Panc1 (cell line): ENCODE results near the gene GTF3C5. TPM values are rescaled to one million over a fixed set of nuclear protein-coding genes. Genes with fewer than 3 reads are reported as not detected.

Experiments used
- ATAC-seq: fragments of 200-7000 bp; cut with Tn5 transposase; 2 replicates; pipeline ENCODE4 v1.9.1; 2020; ENCODE audit warnings: mild to moderate bottlenecking, moderate library complexity
- BruUV-seq: library from RNA; stranded (reverse); fragments of 400-500 nt; replicated peaks from 2 replicates; lab custom pipeline; 2021; lab: Mats Ljungman, UMichigan
- CTCF ChIA-PET: fragments of 300-600 bp; sonication (Branson Sonifier 250); formaldehyde crosslinking; loops from one replicate; lab custom pipeline; 2022; ENCODE audit warnings: antibody characterized with exemption; lab: Charles Lee
- POLR2A ChIA-PET: fragments of 300-600 bp; sonication (Branson Sonifier 250); formaldehyde crosslinking; loops from one replicate; lab custom pipeline; 2022; ENCODE audit warnings: antibody characterized with exemption; lab: Charles Lee
- DNase-seq: peaks from one replicate; pipeline ENCODE4 v3.0.0-alpha.2; 2010; ENCODE audit warnings: low read depth, low spot score
- H3K27ac ChIP-seq: 2 replicates; pipeline ENCODE4 v1.5.1; 2011; ENCODE audit warnings: mild to moderate bottlenecking, low read length, inconsistent platforms
- H3K27me3 ChIP-seq: fragments of 200-500 bp; sonication (Bioruptor generic); 2 replicates; pipeline ENCODE4 v1.6.0; 2014; ENCODE audit warnings: low read length, inconsistent platforms; ENCODE audit not compliant: control insufficient read depth, insufficient read depth
- H3K36me3 ChIP-seq: fragments of 200-500 bp; sonication (Bioruptor generic); 2 replicates; pipeline ENCODE4 v1.5.1; 2014; ENCODE audit warnings: inconsistent platforms, mild to moderate bottlenecking, low read length, moderate library complexity; ENCODE audit not compliant: control insufficient read depth, insufficient read depth
- H3K4me1 ChIP-seq: 2 replicates; pipeline ENCODE4 v1.5.1; 2011; ENCODE audit warnings: inconsistent platforms, mild to moderate bottlenecking, low read length, moderate library complexity; ENCODE audit not compliant: control insufficient read depth, insufficient read depth
- H3K4me3 ChIP-seq, 2 experiments: 2 replicates each; pipeline ENCODE4 v1.5.1; 2011 to 2012; ENCODE audit warnings: low read depth in 2 of 2, low read length in 2 of 2, mild to moderate bottlenecking in 2 of 2, inconsistent platforms in 1 of 2, moderate library complexity in 1 of 2
- H3K9me3 ChIP-seq: fragments of 200-500 bp; sonication (Bioruptor generic); 2 replicates; pipeline ENCODE4 v1.5.1; 2014; ENCODE audit warnings: low read depth, mild to moderate bottlenecking, inconsistent platforms, low read length, moderate library complexity; ENCODE audit not compliant: control insufficient read depth, insufficient read depth
- POLR2AphosphoS5 ChIP-seq: IDR thresholded peaks from 2 replicates; pipeline ENCODE4 v1.6.1; 2012; ENCODE audit warnings: mild to moderate bottlenecking, low read depth, low read length, moderate library complexity
- SIN3A ChIP-seq: IDR thresholded peaks from 2 replicates; pipeline ENCODE4 v1.6.1; 2012; ENCODE audit warnings: low read depth, mild to moderate bottlenecking, low read length, moderate library complexity, borderline replicate concordance; ENCODE audit not compliant: insufficient read depth
- TCF7L2 ChIP-seq: IDR thresholded peaks from 2 replicates; pipeline ENCODE4 v1.6.1; 2011; ENCODE audit warnings: mild to moderate bottlenecking, low read depth, low read length, inconsistent platforms
- in situ Hi-C: cut with HindIII; loops from 2 replicates; pipeline ENCODE4 v1.10.0; 2016; ENCODE audit warnings: low sequenced_read_pairs, low pct_unique_long_range_greater_than_20kb
- intact Hi-C: fragments of 100-400 bp; cut with micrococcal nuclease; formaldehyde crosslinking; loops from one replicate; pipeline ENCODE4 v1.10.0; 2022; ENCODE audit not compliant: unreplicated experiment
- total RNA-seq: library from RNA; stranded (reverse); gene quantifications from one replicate; pipeline ENCODE4 v1.2.1, GENCODE V29; 2021; ENCODE audit not compliant: unreplicated experiment
- TF ChIP-seq, protein P1 (sequence below), 2 experiments: IDR thresholded peaks; 2 replicates each; pipeline ENCODE4 v1.6.1; 2011 to 2012; ENCODE audit warnings: low read depth in 2 of 2, control low read depth in 1 of 2, low read length in 1 of 2, mild to moderate bottlenecking in 1 of 2, moderate library complexity in 1 of 2; ENCODE audit not compliant: insufficient read depth in 1 of 2
- TF ChIP-seq, protein P2 (sequence below): fragments of 450-650 bp; IDR thresholded peaks from 2 replicates; pipeline ENCODE4 v1.5.1; 2017; ENCODE audit warnings: mild to moderate bottlenecking

GTF3C5 gene
- total RNA-seq, 1 experiment from 2014 or later = 47.7 TPM

DNA sequence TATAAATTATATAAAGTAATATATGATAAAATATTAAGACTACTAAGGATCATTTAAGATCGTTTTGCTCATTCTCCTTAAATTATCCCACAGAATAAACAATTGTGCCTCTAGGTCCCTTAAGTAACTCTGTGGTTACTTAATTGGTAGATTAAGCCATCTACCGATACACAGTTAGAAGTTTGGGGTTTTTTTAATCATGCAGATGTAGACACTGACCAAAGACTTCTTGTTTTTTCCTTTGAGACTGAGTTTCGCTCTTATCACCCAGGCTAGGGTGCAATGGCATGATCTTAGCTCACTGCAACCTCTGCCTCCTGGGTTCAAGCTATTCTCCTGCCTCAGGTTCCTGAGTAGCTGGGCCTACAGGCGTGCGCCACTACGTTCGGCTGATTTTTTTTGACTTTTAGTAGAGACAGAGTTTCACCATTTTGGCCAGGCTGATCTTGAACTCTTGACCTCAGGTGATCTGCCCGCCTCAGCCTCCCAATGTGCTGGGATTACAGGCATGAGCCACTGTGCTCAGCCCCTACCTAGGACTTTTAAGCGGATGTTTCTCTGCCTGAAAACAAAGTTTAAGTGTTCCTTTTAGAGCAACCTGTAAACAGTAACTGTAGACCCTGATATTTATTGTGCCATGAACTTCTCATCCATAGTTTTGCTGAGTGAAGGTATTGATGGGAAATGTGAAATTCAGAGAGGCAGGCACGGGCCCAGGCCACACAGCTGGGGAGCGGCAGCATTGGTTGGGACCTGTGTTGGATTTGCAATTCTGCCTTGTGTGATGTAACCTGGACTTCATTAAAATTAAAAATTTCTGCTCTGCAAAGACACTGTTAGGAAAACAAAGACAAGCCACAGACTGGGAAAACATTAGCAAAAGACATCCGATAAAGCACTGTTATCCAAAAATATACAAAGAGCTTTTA lies 42.6 kb downstream of the GTF3C5 start:
- no peak for DNase-seq
- 0 out of 2 replicates have a peak, but pooled peaks cover 2% of the 10 kb centered on the region for H3K27me3 ChIP-seq
- ATAC-seq = no peak
- in situ Hi-C loops (no loop called here), intact Hi-C loops (no loop called here)
- no peak overlapping the region for H3K4me3 ChIP-seq
- no peaks in the 10 kb centered on the region for H3K9me3 ChIP-seq
- POLR2A ChIA-PET = no interaction called here
- H3K27ac ChIP-seq = no peak overlapping the region
- no TSS peak for BruUV-seq
- CTCF ChIA-PET = no interaction called here
- H3K36me3 ChIP-seq = no peaks in the 10 kb centered on the region
- no peak for TF ChIP-seq TCF7L2
- no peak for TF ChIP-seq POLR2AphosphoS5
- TF ChIP-seq SIN3A = no peak
- TF ChIP-seq, protein P1, sequence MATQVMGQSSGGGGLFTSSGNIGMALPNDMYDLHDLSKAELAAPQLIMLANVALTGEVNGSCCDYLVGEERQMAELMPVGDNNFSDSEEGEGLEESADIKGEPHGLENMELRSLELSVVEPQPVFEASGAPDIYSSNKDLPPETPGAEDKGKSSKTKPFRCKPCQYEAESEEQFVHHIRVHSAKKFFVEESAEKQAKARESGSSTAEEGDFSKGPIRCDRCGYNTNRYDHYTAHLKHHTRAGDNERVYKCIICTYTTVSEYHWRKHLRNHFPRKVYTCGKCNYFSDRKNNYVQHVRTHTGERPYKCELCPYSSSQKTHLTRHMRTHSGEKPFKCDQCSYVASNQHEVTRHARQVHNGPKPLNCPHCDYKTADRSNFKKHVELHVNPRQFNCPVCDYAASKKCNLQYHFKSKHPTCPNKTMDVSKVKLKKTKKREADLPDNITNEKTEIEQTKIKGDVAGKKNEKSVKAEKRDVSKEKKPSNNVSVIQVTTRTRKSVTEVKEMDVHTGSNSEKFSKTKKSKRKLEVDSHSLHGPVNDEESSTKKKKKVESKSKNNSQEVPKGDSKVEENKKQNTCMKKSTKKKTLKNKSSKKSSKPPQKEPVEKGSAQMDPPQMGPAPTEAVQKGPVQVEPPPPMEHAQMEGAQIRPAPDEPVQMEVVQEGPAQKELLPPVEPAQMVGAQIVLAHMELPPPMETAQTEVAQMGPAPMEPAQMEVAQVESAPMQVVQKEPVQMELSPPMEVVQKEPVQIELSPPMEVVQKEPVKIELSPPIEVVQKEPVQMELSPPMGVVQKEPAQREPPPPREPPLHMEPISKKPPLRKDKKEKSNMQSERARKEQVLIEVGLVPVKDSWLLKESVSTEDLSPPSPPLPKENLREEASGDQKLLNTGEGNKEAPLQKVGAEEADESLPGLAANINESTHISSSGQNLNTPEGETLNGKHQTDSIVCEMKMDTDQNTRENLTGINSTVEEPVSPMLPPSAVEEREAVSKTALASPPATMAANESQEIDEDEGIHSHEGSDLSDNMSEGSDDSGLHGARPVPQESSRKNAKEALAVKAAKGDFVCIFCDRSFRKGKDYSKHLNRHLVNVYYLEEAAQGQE (IDR thresholded peaks at IDR 0.05; ENCODE audit: insufficient read depth in 1 of 2, low read depth in 2 of 2, low read length in 1 of 2) = no peak
- TF ChIP-seq, protein P2, sequence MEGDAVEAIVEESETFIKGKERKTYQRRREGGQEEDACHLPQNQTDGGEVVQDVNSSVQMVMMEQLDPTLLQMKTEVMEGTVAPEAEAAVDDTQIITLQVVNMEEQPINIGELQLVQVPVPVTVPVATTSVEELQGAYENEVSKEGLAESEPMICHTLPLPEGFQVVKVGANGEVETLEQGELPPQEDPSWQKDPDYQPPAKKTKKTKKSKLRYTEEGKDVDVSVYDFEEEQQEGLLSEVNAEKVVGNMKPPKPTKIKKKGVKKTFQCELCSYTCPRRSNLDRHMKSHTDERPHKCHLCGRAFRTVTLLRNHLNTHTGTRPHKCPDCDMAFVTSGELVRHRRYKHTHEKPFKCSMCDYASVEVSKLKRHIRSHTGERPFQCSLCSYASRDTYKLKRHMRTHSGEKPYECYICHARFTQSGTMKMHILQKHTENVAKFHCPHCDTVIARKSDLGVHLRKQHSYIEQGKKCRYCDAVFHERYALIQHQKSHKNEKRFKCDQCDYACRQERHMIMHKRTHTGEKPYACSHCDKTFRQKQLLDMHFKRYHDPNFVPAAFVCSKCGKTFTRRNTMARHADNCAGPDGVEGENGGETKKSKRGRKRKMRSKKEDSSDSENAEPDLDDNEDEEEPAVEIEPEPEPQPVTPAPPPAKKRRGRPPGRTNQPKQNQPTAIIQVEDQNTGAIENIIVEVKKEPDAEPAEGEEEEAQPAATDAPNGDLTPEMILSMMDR = no peak
- no peaks in the 10 kb centered on the region for H3K4me1 ChIP-seq

DNA sequence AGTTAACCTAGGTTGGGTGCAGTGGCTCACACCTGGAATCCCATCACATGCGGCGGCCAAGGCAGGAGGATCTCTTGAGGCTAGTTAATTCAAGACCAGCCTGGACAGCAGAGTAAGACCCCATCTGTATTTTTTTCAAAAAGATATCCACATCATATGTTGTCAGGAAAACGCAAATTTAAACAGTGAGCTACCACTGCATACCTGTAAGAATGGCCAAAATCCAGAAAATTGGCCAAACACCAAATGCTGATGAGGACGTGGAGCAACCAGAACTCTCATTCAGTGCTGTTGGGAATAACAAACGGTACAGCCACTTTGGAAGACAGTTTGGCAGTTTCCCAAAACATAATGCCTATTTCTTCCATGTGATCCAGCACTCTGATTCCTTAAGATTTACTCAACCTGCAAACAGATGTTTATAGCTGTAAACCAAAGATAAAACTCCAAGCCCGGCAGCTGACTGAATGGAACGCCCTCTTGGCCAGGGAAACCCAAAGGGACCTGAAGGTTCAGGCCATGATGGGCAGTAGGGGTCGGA lies 43.4 kb downstream of the GTF3C5 start:
- POLR2A ChIA-PET = no interaction called here

More for the DNA sequence above, 43.4 kb downstream of the GTF3C5 start:
- in situ Hi-C loops = no loop called here
- Histone ChIP-seq H3K9me3 (no peaks in the 10 kb centered on the region), H3K27ac (no peak overlapping the region), H3K4me1 (no peaks in the 10 kb centered on the region), H3K27me3 (0 out of 2 replicates have a peak, but pooled peaks cover 2% of the 10 kb centered on the region), H3K36me3 (no peaks in the 10 kb centered on the region), H3K4me3 (no peak overlapping the region)
- DNase-seq (peak; percentile 30), ATAC-seq (no peak)
- CTCF ChIA-PET = no interaction called here
- no TSS peak for BruUV-seq
- no peak for TF ChIP-seq TCF7L2
- TF ChIP-seq, protein P2 = no peak
- TF ChIP-seq, protein P1 (IDR thresholded peaks at IDR 0.05; ENCODE audit: insufficient read depth in 1 of 2, low read depth in 2 of 2, low read length in 1 of 2) = no peak
- TF ChIP-seq SIN3A = no peak
- no peak for TF ChIP-seq POLR2AphosphoS5
- intact Hi-C loops = no loop called here
